Effector memory CD8-positive, alpha-beta T cell (primary cell): ENCODE data around the gene NR2E1.

Source experiments
- ATAC-seq: fragments of 150-1000 bp; cut with Tn5 transposase; replicated peaks from 2 replicates; pipeline ENCODE4 v1.10.0; 2021; ENCODE audit warnings: mild to moderate bottlenecking, moderate library complexity
- DNase-seq, 3 experiments: peaks; one replicate each; pipeline ENCODE4 v3.0.0; 2021
- H3K27ac Mint-ChIP-seq, 2 donors: one replicate each; pipeline ENCODE4 v1.8.0; 2022; ENCODE audit warnings: mild to moderate bottlenecking in 2 of 2, mixed read lengths in 2 of 2, moderate library complexity in 2 of 2
- H3K27me3 Mint-ChIP-seq, 2 donors: one replicate each; pipeline ENCODE4 v1.8.0; 2022; ENCODE audit warnings: mixed read lengths in 2 of 2
- H3K36me3 Mint-ChIP-seq: one replicate; pipeline ENCODE4 v1.8.0; 2022; ENCODE audit warnings: mild to moderate bottlenecking, moderate library complexity, mixed read lengths; ENCODE audit not compliant: insufficient read depth
- H3K4me1 Mint-ChIP-seq, 2 donors: one replicate each; pipeline ENCODE4 v1.8.0; 2022; ENCODE audit warnings: low read depth in 2 of 2, mixed read lengths in 2 of 2
- H3K4me3 Mint-ChIP-seq, 2 donors: one replicate each; pipeline ENCODE4 v1.8.0; 2022; ENCODE audit warnings: mild to moderate bottlenecking in 2 of 2, mixed read lengths in 2 of 2, moderate library complexity in 2 of 2
- H3K9me3 Mint-ChIP-seq, 2 donors: one replicate each; pipeline ENCODE4 v1.8.0; 2022; ENCODE audit warnings: mixed read lengths in 2 of 2

NR2E1 gene

DNA sequence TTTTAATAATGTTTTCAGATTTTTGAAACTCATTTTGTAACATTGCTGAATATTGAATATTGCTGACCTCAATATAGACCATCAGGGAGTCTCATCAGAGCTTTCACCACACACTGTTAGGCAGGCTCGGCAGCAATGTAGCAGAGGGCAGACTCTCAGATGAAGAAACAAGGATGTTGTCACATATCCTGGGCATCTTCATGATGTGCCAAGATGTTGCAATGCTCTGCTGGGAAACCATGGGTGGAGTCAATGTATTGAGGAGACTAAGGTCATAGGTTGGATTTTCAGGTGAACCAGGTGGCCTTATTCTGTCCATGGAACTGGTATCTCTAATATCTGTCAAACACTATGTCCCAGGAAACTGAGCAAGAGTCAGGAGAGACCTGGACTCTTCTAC lies 27.3 kb downstream of the NR2E1 start:
- DNase-seq, result no peak
- ATAC-seq, result no peak

DNA sequence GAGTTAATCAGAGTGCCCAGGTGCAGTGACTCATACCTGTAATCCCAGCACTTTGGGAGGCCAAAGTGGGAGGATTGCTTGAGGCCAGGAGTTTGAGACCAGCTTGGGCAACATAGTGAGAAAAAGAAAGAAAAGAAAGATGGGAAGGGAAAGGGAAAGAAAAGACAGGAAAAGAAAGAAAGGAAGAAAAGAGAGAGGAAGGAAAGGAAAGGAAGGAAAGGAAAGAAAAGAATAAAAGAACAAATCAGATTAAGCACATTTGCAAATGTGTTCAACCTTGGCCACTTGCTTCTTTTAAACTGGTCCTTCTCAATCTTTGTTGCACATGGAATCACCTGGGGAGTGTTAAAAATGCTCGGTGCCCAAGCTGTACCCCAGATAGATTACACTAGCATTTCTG lies 28.0 kb downstream of the NR2E1 start:
- no peak overlapping the region for H3K27ac Mint-ChIP-seq
- DNase-seq, result no peak
- H3K4me1 Mint-ChIP-seq, result no peaks in the 10 kb centered on the region
- H3K9me3 Mint-ChIP-seq, result no peaks in the 10 kb centered on the region
- no peak for ATAC-seq
- peaks cover 11 to 36% of the 10 kb centered on the region in 2 donors for H3K27me3 Mint-ChIP-seq
- H3K4me3 Mint-ChIP-seq, result no peak overlapping the region
- no peaks in the 10 kb centered on the region for H3K36me3 Mint-ChIP-seq

More for the DNA sequence above, 27.3 kb downstream of the NR2E1 start:
- Mint-ChIP-seq H3K4me1 (no peaks in the 10 kb centered on the region), H3K36me3 (no peaks in the 10 kb centered on the region), H3K27me3 (peaks cover 12 to 36% of the 10 kb centered on the region in 2 donors), H3K27ac (no peak overlapping the region), H3K4me3 (no peak overlapping the region), H3K9me3 (no peaks in the 10 kb centered on the region)

DNA sequence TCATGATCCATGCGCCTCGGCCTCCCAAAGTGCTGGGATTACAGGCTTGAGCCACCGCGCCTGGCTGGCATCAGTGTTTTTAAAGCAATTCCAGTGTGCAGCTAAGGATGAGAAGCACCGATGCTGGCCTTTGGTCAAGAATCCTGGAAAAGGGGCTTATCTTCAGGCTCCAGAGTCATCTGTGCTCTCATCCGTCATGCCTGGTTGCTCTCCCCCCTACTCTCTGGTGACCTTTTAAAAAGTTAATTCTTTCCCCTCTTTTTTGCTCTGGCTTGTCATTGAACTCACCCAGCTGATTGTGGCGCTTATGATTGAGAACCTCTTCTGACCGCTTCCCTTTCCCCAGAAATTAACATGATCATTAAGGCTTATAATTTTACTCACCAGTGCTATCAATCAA lies 28.7 kb downstream of the NR2E1 start:
- no peaks in the 10 kb centered on the region for H3K36me3 Mint-ChIP-seq
- no peak for DNase-seq
- H3K27ac Mint-ChIP-seq, result no peak overlapping the region
- peaks cover 7 to 30% of the 10 kb centered on the region in 2 donors for H3K27me3 Mint-ChIP-seq
- no peaks in the 10 kb centered on the region for H3K9me3 Mint-ChIP-seq
- no peak overlapping the region for H3K4me3 Mint-ChIP-seq
- ATAC-seq, result no peak
- no peaks in the 10 kb centered on the region for H3K4me1 Mint-ChIP-seq

DNA sequence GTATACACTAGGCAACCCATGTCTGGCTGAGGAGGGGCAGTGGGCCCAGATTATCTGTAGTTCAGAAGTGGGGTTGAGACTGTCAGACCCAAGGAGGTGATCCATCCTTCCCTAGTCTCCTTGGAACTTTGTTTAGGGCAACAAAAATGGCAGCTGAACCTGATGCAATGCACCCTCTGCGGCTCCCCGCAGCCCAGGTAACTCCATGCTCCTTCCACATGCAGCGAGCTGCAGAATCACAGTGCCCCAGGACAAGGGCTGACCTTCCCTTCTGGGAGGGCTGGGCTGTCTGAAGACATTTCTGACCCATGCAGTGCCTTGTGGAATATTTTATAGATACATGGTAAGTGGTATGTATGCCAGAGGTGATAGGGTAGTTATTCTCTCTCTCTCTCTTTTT lies 29.4 kb downstream of the NR2E1 start:
- DNase-seq, result no peak
- H3K27me3 Mint-ChIP-seq, result peaks cover 7 to 24% of the 10 kb centered on the region in 2 donors
- no peaks in the 10 kb centered on the region for H3K9me3 Mint-ChIP-seq
- H3K4me1 Mint-ChIP-seq, result no peaks in the 10 kb centered on the region
- no peak for ATAC-seq
- no peak overlapping the region for H3K4me3 Mint-ChIP-seq
- no peak overlapping the region for H3K27ac Mint-ChIP-seq
- H3K36me3 Mint-ChIP-seq, result no peaks in the 10 kb centered on the region

DNA sequence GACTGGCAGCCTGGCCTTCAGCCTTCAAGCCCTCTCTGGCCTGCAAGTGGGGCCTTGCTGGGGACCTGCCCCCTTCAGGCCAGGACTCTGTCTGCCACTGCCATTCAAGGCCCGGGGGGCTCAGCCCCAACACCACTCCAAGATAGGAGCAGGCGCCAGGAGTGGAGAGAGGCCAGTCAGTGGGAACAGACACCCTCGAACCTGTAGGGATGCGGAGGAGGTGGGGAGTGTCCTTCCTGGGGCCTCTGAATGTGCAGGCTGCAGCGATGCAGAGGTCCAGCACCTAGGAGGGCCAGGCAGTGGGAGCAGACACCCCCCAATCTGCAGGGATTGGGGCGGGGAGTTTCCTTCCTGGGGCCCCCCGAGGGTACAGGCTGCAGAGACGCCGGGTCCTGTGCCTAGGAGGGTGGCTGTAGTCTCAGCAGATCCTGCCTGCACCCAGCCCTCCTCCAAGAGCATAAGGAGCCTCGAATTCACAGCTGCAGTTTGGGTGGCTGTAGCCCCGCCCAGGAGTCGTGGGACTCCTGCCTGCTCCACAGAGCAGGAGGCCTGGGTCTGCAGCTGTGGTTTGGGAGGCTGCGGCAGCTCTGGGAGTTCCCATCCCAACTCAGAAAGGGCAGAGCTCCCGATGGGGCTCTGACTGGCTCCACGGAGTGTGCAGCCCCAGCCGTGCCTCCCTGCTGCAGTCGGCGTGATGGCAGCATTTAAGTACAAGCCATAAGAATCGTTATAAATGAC lies 33.1 kb downstream of the NR2E1 start:
- H3K27me3 Mint-ChIP-seq, result peaks cover 2 to 16% of the 10 kb centered on the region in 2 donors
- DNase-seq (no peak), ATAC-seq (no peak)
- no peak overlapping the region for H3K4me3 Mint-ChIP-seq
- H3K4me1 Mint-ChIP-seq, result no peaks in the 10 kb centered on the region
- no peaks in the 10 kb centered on the region for H3K9me3 Mint-ChIP-seq
- H3K27ac Mint-ChIP-seq, result no peak overlapping the region
- H3K36me3 Mint-ChIP-seq, result peaks cover 3% of the 10 kb centered on the region

DNA sequence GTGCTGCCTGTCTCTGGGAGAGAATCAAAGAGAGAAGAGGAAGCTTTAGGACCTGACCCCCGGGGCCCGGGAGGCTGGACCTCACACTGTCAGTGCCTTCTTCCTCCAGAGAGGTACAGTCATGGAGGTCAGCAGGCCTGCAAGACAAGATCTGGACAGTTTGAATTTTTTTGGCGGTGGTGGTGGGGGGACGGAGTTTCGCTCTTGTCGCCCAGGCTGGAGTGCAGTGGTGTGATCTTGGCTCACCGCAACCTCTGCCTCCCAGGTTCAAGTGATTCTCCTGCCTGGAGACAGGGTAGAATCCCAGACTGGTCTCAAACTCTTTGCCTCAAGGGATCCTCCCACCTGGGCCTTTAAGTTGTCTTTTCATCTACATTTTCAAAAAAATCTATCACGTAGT lies 34.4 kb downstream of the NR2E1 start:
- no peak for DNase-seq
- Mint-ChIP-seq H3K27me3 (peaks cover 0 to 4% of the 10 kb centered on the region in 2 donors), H3K4me3 (no peak overlapping the region), H3K27ac (no peak overlapping the region), H3K9me3 (no peaks in the 10 kb centered on the region), H3K36me3 (peaks cover 3% of the 10 kb centered on the region), H3K4me1 (no peaks in the 10 kb centered on the region)
- no peak for ATAC-seq

DNA sequence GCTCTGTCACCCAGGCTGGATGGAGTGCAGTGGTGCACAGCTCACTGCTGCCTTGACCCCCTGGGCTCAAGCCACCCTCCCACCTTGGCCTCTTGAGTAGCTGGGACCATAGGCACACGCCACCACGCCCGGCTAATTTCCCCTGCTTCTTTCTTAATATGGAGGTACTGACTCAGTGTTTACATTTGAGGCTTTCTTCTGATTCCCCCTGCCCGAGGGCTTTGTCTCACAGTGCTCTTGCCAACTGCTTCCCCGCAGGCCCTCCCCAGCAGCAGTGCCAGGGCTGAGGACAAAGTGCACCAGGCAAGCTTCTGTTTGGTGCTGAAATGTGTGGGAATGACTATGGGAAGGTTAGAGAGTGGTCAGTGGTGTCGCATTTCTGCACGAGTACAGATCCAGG lies 34.8 kb downstream of the NR2E1 start:
- Mint-ChIP-seq H3K27ac (no peak overlapping the region), H3K27me3 (no peaks in the 10 kb centered on the region), H3K9me3 (no peaks in the 10 kb centered on the region), H3K4me1 (no peaks in the 10 kb centered on the region), H3K4me3 (no peak overlapping the region), H3K36me3 (peaks cover 3% of the 10 kb centered on the region)
- ATAC-seq (no peak), DNase-seq (no peak)

- peaks cover 7% of the 10 kb centered on the region for H3K36me3 Mint-ChIP-seq
- no peaks in the 10 kb centered on the region for H3K27me3 Mint-ChIP-seq
- no peak overlapping the region for H3K4me3 Mint-ChIP-seq
- no peak overlapping the region for H3K27ac Mint-ChIP-seq
- DNase-seq, result no peak
- H3K9me3 Mint-ChIP-seq, result no peaks in the 10 kb centered on the region
- ATAC-seq, result no peak
- no peaks in the 10 kb centered on the region for H3K4me1 Mint-ChIP-seq
Measured at GRCh38 chr6:108203189-108204112, 37.6 kb downstream of the NR2E1 start.

- H3K36me3 Mint-ChIP-seq, result peaks cover 12% of the 10 kb centered on the region
- no peak for ATAC-seq
- no peak overlapping the region for H3K4me3 Mint-ChIP-seq
- no peak for DNase-seq
- no peaks in the 10 kb centered on the region for H3K27me3 Mint-ChIP-seq
- no peaks in the 10 kb centered on the region for H3K4me1 Mint-ChIP-seq
- H3K27ac Mint-ChIP-seq, result no peak overlapping the region
- no peaks in the 10 kb centered on the region for H3K9me3 Mint-ChIP-seq
Measured at GRCh38 chr6:108207013-108207412, 41.2 kb downstream of the NR2E1 start.

DNA sequence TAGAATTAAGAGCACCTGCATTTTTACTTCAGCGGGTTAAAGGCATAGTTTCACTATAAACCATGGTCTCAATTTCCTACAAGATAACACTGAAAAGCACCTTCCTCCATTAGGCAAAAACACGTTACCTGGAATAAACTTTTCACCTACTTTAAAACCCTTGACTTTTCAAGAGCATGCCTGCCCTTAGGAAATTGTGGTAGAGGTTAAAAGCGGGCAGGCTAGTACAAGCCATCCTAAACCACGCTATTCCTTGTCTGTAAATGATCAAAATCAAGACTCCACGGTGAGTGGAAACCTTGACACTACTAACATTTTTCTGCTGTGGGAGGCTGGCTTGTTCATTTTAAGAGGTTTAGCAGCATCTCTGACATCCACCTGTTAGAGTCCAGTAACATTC lies 43.9 kb downstream of the NR2E1 start:
- Mint-ChIP-seq H3K9me3 (no peaks in the 10 kb centered on the region), H3K4me1 (peaks cover 2 to 8% of the 10 kb centered on the region in 2 donors), H3K27me3 (no peaks in the 10 kb centered on the region), H3K4me3 (no peak overlapping the region), H3K27ac (peak overlapping the region in 1 of 2 donors; percentile 72), H3K36me3 (peaks cover 23% of the 10 kb centered on the region)
- DNase-seq (no peak), ATAC-seq (no peak)

- H3K36me3 Mint-ChIP-seq, result peaks cover 30% of the 10 kb centered on the region
- ATAC-seq (no peak), DNase-seq (no peak)
- no peaks in the 10 kb centered on the region for H3K9me3 Mint-ChIP-seq
- peak overlapping the region in 1 of 2 donors; percentile 72 for H3K27ac Mint-ChIP-seq
- H3K4me3 Mint-ChIP-seq, result no peak overlapping the region
- no peaks in the 10 kb centered on the region for H3K27me3 Mint-ChIP-seq
- peaks cover 5 to 16% of the 10 kb centered on the region in 2 donors for H3K4me1 Mint-ChIP-seq
Measured at GRCh38 chr6:108210556-108210955, 44.7 kb downstream of the NR2E1 start.

- H3K4me1 Mint-ChIP-seq, result peaks cover 5 to 16% of the 10 kb centered on the region in 2 donors
- H3K27me3 Mint-ChIP-seq, result no peaks in the 10 kb centered on the region
- H3K27ac Mint-ChIP-seq, result no peak overlapping the region
- no peak overlapping the region for H3K4me3 Mint-ChIP-seq
- ATAC-seq (no peak), DNase-seq (no peak)
- H3K9me3 Mint-ChIP-seq, result no peaks in the 10 kb centered on the region
- H3K36me3 Mint-ChIP-seq, result peaks cover 37% of the 10 kb centered on the region
Measured at GRCh38 chr6:108211671-108212070, 45.8 kb downstream of the NR2E1 start.

DNA sequence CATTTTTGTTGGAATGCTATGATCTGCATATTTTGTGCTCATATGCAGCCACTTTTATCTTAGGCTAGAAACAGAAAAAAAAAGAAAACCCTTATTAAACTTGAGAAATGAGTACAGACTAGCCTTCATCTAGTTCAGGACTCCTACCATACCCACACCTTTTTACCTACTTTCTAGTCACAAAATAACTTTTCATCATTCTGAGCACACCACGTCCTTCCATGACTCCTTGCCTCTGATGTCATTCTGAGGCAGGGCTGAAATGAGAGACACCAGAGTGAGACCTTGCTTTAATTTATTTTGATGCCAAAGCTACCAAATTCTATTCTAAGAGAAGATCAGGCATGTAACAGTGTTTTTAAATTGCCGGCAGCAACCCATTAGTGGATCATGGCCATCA lies 56.2 kb downstream of the NR2E1 start:
- H3K27ac Mint-ChIP-seq, result peak overlapping the region in 1 of 2 donors; percentile 7

DNA sequence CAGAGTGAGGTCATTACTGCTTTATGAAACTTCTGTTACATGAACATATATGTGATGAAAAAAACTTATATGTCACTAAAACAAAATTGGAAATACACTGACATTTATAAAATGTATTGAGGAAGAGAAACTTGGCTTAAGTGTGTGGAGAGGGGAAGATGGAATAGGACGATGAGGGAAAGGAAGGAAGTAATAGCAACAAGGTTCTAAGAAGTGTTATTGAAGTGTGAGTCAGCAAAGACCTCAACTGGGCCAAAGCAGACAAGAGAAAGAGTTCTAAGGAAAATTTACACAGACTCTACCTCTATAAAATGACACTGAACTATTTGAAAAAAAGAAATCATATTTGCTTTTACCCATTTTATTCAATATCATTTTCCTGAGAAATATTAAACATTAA lies 56.7 kb downstream of the NR2E1 start:
- no peak for DNase-seq
- Mint-ChIP-seq H3K36me3 (peaks cover 43% of the 10 kb centered on the region), H3K27ac (peak overlapping the region in 1 of 2 donors; percentile 39)

More for the DNA sequence above, 56.2 kb downstream of the NR2E1 start:
- no peaks in the 10 kb centered on the region for H3K9me3 Mint-ChIP-seq
- H3K4me1 Mint-ChIP-seq, result peaks cover 5 to 23% of the 10 kb centered on the region in 2 donors
- ATAC-seq, result no peak
- no peak overlapping the region for H3K4me3 Mint-ChIP-seq
- peaks cover 43% of the 10 kb centered on the region for H3K36me3 Mint-ChIP-seq
- no peak for DNase-seq
- H3K27me3 Mint-ChIP-seq, result no peaks in the 10 kb centered on the region

More for the DNA sequence above, 56.7 kb downstream of the NR2E1 start:
- Mint-ChIP-seq H3K4me3 (no peak overlapping the region), H3K27me3 (no peaks in the 10 kb centered on the region), H3K9me3 (no peaks in the 10 kb centered on the region), H3K4me1 (peaks cover 6 to 27% of the 10 kb centered on the region in 2 donors)
- ATAC-seq, result no peak
